HK-2 (cell line): ENCODE measurements around the gene LYPD6.

Experiments
- DNase-seq: peaks from one replicate; pipeline ENCODE4 v3.0.0-alpha.2; 2018; ENCODE audit not compliant: unreplicated experiment

Gene LYPD6

DNA sequence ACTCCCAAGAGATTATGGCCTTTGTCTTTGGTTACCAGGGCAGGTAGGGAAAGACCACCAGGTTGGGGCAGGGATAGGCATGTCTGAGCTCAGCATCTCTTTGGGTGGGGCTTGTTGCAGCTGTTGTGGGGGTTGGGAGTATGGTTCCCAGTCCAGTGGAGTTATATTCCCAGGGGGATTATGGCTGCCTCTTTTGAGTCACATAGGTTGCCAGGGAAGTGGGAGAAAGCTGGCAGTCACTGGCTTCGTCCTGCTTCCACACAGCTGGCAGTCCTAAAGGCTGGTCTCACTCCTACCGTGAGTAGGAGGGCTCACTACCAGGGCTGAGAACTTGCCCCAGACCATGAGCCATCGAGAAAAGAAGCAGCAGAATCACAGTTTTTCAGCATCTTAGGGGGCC lies 79.1 kb downstream of the LYPD6 start:
- no peak for DNase-seq

GRCh38 chr2:149410701-149411484 lies 80.5 kb downstream of the LYPD6 start:
- DNase-seq: no peak

DNA sequence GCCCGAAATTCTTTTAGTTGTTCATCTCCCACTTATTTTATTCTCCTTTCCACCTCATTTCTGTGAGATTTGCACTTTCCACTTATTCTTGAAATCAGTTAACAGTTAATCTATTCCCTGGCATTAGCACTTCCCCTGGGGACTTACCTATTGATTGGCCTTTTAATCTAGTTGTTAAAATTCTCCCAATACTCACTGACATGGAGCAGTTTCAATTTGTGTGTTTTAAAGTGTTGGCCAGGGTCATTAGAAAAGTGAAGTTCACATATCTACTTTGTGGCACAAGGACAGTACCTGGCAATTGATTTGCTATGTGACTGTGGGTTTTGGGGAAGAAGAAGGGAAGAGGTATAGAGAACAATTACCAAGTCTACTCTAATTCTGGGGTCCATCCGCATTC lies 83.1 kb downstream of the LYPD6 start:
- no peak for DNase-seq

GRCh38 chr2:149415086-149415485 lies 84.7 kb downstream of the LYPD6 start:
- DNase-seq: no peak

GRCh38 chr2:149418065-149418464 lies 87.7 kb downstream of the LYPD6 start:
- no peak for DNase-seq

DNA sequence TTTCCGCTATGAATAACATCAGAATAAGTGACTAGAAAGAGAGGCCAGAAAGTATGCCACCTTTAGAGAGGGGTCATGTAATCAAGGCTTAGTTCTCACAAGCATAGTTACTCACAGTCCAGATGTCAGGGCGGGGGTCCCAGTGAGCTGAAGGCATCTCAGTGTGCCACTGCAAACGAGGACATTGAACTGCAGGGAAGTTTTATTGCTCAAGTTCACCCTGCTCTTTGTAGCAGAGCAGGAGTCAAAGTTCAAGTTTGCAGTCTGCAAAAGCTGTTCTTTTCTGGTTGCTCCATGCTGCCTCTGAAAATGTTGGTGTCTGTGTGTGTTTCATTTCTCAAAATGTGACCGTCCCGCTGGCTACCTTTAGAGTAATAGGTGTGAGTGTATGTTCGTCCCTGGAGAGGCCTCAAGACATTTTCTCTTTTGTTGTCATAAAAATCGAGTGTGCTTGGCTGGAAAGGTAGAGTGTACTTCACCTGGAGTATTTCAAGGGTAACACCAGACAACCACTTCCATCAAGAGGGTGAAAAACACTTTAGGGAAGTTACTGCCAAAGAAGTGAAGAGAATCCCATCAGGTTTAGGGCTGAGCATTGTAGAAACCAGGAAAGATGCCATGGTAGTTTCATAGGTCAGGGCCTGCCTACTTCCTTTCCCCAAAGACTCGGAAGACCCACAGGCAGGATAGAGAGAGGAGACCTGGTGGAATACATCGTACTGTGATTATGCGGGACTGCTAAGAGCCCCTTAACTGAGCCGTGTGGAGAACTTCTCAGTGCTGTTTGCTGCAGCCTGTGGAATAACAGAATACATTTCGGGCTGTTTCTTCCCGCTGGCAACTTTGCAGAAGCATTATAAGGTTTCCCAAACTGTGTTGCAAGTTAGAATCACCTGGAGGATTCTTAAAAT lies 89.9 kb downstream of the LYPD6 start:
- DNase-seq: no peak

- no peak for DNase-seq
These were observed 91.4 kb downstream of the LYPD6 start for GRCh38 chr2:149421791-149422190.

GRCh38 chr2:149422337-149422990 lies 92.1 kb downstream of the LYPD6 start:
- DNase-seq: no peak

GRCh38 chr2:149422991-149423338 lies 92.6 kb downstream of the LYPD6 start:
- DNase-seq: no peak

DNA sequence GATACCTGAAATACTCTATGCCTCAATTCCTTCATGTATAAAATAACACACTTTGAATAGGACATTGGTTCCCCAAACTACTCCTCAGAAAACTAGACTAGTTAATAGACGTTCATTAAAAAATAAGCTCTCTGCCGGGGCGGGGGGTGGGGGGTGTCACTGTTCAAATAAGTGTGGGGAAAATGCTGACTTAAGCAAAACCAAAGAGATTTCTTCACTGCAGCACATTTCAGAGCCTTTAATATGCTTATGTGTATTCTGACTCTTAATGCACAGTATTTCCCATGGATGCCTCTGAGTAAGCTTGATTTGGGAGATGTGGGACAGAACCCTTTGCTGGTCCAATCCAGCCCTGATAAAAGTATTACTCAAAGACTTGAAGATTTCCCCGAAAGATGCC lies 93.2 kb downstream of the LYPD6 start:
- DNase-seq: no peak

GRCh38 chr2:149427387-149427786 lies 97.0 kb downstream of the LYPD6 start:
- DNase-seq: no peak

DNA sequence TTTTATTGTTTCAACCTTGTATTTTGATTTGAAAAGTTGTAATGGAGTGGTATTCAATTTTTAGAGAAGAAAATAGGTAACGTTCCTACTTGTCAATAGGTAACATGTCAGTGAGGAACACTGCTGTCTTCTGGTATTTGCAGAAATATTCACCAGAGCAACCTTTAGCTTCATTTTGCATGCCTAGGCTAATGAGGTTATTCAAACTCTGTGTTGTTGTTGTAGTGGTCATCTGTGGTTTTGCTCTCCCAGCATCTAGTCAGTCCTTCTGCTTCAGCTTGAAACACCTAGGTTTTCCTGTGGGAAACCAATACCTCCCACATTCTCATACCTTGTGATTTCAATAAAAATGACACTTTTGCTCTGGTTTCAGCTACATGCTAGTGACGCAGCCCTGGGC lies 98.4 kb downstream of the LYPD6 start:
- DNase-seq: no peak

DNA sequence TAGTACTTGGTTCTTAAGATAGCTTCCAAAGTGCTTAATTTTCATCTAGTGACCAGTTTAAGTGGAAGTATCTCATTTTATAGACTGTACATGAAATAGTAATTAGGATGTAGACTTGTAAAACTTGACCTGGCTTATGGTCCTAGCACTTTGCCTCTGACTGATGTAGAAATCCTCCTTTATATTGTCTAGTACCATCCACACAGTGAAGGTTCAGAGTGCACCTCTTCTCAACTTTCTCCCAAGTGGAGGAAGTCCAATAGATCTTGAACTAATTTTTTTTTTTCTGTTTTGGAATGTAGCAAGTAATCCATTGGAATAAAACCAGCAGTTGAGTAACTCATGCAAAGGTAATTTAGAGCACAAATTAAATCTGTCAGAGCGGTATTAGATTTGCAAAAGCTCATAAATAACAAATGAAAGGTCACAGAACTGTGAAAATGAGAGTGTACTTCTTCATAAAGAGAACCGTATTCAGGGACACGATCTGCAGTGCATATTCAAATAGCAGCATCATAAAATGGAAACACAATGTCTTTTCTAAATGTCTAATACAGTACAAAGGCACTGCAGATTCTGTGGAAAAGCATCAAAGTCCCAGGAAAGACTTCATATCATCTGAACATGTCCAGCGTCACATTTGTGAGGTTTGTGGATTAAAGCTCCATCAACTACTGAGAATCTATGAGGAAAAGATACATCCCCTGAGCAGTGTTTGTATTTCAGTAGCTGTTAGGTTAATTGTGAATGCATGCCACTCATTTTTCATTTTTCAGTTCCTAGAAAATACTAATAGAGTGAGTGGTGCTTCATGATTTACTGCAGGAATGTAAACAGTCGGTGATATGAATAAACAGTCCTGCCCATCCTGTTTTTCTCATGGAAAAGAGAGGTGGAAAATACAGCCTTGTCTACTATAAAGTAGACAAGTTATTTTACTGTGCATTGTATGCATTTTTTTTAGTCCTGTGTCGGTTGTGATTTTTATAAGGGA lies 100.7 kb downstream of the LYPD6 start:
- no peak for DNase-seq

GRCh38 chr2:149438330-149438960 lies 108.1 kb downstream of the LYPD6 start:
- no peak for DNase-seq

GRCh38 chr2:149441255-149441654 lies 110.9 kb downstream of the LYPD6 start:
- no peak for DNase-seq

DNA sequence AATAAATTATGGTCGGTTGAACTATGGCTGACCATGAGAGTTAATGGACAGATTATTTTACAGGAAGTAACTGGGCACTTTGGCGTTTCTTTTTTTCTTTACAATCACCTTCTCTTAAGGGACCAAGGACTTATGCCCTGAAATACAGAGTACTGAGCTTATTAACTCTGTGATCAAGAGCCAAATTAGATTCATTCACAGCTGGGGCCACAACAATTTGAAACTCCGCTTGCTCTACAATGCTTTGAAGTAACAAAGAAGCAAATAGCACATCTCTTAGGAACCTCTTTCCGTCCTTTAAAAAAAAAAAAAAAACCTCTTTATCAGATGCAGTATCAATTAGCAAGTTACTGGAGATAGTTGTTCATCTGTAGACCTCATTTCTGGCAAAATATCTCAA lies 112.0 kb downstream of the LYPD6 start:
- DNase-seq: no peak

- DNase-seq: no peak
These were observed 112.8 kb downstream of the LYPD6 start for GRCh38 chr2:149443150-149443549.

DNA sequence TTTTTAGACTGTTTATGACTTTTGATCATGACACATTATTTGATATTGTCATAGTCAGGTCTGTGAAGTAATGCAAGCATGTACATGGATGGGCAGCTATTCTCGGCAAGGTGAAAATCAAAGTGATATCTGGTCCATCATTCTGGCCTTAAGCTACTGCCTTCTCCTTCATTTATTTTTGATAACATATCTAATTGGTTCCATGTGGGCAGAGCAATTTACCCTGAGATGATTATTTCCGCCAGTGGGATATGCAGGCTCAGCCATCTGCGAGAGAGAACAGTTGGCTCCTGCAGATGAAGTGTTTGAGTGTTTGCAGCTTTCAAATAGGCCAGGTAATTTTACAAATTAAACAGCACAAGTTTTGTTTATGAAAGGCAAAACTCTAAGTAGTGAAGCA lies 116.4 kb downstream of the LYPD6 start:
- no peak for DNase-seq

GRCh38 chr2:149448315-149448714 lies 117.9 kb downstream of the LYPD6 start:
- DNase-seq: no peak

GRCh38 chr2:149449017-149449416 lies 118.6 kb downstream of the LYPD6 start:
- DNase-seq: no peak
